BE2C (cell line): ENCODE data around the gene TMEM95.

Experiments used
- DNase-seq: peaks from one replicate; pipeline ENCODE4 v3.0.0-alpha.2; 2020
- H3K27me3 ChIP-seq: fragments of 250-450 bp; sonication (Bioruptor Pico); 2 replicates; pipeline ENCODE4 v1.5.1; 2020; ENCODE audit warnings: mild to moderate bottlenecking
- H3K36me3 ChIP-seq: fragments of 250-450 bp; sonication (Bioruptor Pico); 2 replicates; pipeline ENCODE4 v1.5.1; 2020; ENCODE audit warnings: mild to moderate bottlenecking
- H3K4me1 ChIP-seq: fragments of 250-450 bp; sonication (Bioruptor Pico); 2 replicates; pipeline ENCODE4 v1.5.1; 2020
- H3K4me3 ChIP-seq: 2 replicates; pipeline ENCODE4 v1.5.1; 2011; ENCODE audit warnings: low read depth, low read length
- H3K9me3 ChIP-seq: fragments of 250-450 bp; sonication (Bioruptor Pico); 2 replicates; pipeline ENCODE4 v1.5.1; 2020
- TF ChIP-seq, protein P1 (sequence below): IDR thresholded peaks from 2 replicates; pipeline ENCODE4 v1.5.1; 2012; ENCODE audit warnings: mild to moderate bottlenecking, low read depth, low read length

TMEM95 gene

GRCh38 chr17:7391307-7391706 lies 36.4 kb downstream of the TMEM95 start:
- Histone ChIP-seq H3K9me3 (no peaks in the 10 kb centered on the region), H3K36me3 (no peaks in the 10 kb centered on the region), H3K27me3 (no peaks in the 10 kb centered on the region), H3K4me3 (no peak overlapping the region), H3K4me1 (no peaks in the 10 kb centered on the region)
- TF ChIP-seq, protein P1, sequence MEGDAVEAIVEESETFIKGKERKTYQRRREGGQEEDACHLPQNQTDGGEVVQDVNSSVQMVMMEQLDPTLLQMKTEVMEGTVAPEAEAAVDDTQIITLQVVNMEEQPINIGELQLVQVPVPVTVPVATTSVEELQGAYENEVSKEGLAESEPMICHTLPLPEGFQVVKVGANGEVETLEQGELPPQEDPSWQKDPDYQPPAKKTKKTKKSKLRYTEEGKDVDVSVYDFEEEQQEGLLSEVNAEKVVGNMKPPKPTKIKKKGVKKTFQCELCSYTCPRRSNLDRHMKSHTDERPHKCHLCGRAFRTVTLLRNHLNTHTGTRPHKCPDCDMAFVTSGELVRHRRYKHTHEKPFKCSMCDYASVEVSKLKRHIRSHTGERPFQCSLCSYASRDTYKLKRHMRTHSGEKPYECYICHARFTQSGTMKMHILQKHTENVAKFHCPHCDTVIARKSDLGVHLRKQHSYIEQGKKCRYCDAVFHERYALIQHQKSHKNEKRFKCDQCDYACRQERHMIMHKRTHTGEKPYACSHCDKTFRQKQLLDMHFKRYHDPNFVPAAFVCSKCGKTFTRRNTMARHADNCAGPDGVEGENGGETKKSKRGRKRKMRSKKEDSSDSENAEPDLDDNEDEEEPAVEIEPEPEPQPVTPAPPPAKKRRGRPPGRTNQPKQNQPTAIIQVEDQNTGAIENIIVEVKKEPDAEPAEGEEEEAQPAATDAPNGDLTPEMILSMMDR = no peak
- no peak for DNase-seq

DNA sequence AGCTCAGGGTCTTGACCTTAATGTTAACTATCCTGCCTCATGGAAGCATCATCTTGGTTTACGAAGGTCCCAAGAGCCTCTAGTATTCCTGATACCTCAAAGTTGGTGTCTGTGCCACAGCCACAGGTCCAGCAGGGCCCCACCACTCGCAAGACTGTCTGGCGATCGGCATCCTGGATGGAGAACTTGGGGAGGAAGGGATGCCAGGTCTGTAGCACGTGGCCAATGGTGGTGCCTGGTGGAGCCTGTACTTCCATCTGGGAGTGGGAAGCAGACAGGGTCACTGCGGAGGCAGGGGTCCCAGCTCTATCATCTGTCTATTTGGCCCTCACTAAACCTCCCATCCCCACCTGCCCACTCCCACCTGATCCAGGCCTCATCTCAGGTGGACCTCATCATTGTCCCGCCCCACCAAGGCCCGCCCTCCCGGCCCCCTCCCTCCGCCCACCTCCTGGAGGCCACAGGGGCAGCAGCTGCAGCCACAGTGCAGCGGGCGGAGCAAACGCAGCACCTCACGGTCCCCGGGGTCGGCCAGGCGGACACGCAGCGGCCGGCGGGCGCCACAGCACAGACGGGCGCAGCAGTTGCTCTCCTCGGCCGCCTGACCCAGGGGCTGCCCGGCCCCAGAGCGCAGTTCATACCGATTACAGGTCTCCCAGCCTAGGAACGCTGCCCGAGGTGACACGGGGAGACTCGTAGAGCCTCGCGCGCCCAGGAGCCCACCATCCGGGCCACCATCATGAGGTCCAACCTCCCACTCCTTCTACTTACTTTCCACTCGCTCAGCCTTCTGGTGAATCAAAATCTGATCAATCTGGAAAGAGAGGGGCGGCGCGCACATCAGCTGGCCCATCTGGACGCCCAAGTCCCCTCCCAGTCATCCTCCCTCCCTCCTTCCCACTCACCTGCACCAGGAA lies 38.0 kb downstream of the TMEM95 start:
- Histone ChIP-seq H3K4me3 (no peak overlapping the region), H3K9me3 (no peaks in the 10 kb centered on the region), H3K36me3 (no peaks in the 10 kb centered on the region), H3K27me3 (no peaks in the 10 kb centered on the region), H3K4me1 (no peaks in the 10 kb centered on the region)
- no peak for DNase-seq
- TF ChIP-seq, protein P1 = no peak

DNA sequence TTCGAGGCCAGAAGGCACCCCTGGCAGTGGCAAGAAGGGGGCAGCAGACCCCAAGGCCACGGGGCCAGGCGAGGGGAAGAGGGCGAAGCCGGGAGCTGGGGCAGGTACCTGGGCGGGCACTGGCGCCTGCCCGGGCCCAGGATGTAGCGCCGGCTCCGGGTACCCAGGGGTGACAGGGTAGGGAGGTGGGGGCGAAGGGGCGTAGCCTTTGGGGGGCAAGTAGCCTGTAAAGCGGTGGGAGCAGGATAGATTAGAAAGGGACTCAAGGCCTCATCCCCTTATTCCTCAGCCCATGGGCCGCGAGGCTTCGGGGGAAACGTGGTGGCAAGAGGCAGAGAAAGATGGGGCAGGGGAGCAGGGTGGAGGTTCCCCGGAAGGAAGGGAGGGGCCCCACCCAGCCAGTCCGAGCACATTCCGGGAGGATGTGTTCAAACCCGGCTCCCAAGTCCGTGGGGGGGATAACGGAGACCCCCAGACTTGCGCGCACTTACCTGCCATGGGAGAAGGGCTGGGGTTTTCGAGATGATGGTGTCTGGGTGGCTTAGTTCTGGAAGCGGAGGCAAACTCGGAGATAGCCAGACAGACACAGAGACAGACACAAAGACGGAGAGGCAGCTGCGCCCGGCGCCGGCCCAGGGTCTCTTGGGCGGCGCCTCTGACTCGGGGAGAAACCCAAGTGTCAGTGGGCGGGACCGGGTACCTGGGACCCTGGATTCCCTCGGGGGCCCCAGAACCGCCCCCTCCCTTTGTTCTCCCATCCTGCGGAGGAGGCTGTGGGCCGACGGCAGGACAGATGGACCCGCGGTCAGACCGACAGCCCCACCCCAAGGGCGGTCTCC lies 38.9 kb downstream of the TMEM95 start:
- TF ChIP-seq, protein P1 = no peak
- no peak for DNase-seq
- Histone ChIP-seq H3K9me3 (no peaks in the 10 kb centered on the region), H3K4me3 (peak overlapping the region; percentile 63), H3K36me3 (no peaks in the 10 kb centered on the region), H3K27me3 (no peaks in the 10 kb centered on the region), H3K4me1 (no peaks in the 10 kb centered on the region)

- Histone ChIP-seq H3K36me3 (no peaks in the 10 kb centered on the region), H3K27me3 (no peaks in the 10 kb centered on the region), H3K4me1 (no peaks in the 10 kb centered on the region), H3K4me3 (peak within 1 kb of the TSS; percentile 63), H3K9me3 (no peaks in the 10 kb centered on the region)
- TF ChIP-seq, protein P1 = peak; percentile 29
- peak; percentile 86 for DNase-seq
These were observed 39.7 kb downstream of the TMEM95 start, which contains the start of gene PLSCR3 for GRCh38 chr17:7394452-7395191. Gene PLSCR3, minus strand, starts transcription at chr17:7394525. Its CDS starts 415 bp downstream, at chr17:7394110.

DNA sequence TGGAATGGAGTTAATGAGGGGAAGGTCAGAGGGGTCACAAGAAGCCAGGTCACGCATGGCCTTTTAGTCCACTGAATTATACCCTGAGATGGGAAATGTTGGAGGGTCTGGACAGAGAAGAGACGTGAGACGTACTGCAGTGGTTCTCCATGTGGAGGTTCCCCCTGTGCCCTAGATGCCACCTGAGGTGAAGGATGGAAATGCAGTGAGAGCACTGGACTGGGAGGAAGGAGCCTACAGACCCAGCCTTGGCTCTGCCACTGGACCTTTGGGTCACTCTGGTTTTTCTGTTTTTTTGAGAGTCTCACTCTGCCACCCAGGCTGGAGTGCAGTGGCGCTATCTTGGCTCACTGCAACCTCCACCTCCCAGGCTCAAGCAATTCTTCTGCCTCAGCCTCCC lies 41.2 kb downstream of the TMEM95 start:
- DNase-seq = no peak
- Histone ChIP-seq H3K27me3 (no peaks in the 10 kb centered on the region), H3K4me1 (no peaks in the 10 kb centered on the region), H3K4me3 (no peak overlapping the region), H3K9me3 (no peaks in the 10 kb centered on the region), H3K36me3 (no peaks in the 10 kb centered on the region)
- TF ChIP-seq, protein P1 = no peak
